ENCODE data around the gene PHPT1.

Gene PHPT1

DNA sequence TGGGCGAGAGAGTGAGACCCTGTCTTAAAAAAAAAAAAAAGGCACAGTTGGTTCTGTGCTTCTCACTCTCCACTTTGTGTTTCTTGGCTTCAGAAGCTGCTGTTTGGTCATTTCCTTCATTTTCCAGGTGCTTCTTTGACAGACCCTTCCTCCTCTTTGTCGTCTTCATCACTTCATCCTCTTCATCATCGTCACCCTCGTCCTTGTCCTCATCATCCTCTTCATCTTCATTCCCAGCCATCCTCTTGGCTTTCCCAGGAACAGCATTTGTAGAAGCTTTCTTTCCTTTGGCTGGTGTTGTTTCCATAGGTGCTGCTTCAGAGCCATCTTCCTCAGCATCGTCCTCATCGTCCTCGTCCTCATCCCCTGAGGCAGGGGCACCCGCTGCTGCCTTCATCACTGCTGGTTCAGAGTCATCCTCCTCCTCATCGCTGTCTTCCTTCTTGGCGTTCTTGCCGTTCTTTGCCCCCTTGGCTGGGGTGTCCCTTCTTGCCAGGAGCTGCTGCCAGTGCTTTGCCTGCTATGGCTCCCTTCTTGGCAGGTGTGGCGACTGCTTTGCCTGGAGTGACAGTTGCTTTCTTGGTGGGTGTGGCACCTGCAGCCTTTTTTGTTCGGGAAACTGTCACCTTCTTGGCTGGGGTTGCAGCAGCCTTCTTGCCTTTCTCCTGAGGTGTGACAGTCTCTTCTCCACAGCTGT lies 34.3 kb upstream of the PHPT1 start:
- TF ChIP-seq CTCF (IDR thresholded peaks at IDR 0.05; ENCODE audit: low read depth, low read length) = no peak

DNA sequence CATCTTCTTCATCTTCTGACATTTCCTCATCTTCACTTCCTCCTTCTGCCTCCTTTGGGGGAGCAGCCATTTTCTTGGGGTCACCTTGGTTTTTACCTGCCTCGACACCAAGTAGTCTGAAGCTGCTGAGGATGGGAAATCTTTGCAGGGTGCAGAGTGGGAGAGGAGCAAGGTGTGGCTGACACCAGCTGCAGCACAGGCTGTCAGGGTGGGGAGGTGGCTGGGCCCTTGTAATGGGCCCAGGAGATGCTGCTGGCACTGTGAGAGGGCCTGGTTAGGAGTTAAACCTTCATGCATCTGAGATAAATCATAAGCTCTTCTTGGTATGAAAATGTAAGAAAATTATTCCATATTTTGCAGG lies 33.8 kb upstream of the PHPT1 start:
- no peak for TF ChIP-seq CTCF (IDR thresholded peaks at IDR 0.05; ENCODE audit: low read depth, low read length)
- H3K4me3 ChIP-seq (ENCODE audit: low read depth, low read length) = no peak overlapping the region

More for the DNA sequence above, 34.3 kb upstream of the PHPT1 start:
- H3K4me3 ChIP-seq (ENCODE audit: low read depth, low read length) = no peak overlapping the region

DNA sequence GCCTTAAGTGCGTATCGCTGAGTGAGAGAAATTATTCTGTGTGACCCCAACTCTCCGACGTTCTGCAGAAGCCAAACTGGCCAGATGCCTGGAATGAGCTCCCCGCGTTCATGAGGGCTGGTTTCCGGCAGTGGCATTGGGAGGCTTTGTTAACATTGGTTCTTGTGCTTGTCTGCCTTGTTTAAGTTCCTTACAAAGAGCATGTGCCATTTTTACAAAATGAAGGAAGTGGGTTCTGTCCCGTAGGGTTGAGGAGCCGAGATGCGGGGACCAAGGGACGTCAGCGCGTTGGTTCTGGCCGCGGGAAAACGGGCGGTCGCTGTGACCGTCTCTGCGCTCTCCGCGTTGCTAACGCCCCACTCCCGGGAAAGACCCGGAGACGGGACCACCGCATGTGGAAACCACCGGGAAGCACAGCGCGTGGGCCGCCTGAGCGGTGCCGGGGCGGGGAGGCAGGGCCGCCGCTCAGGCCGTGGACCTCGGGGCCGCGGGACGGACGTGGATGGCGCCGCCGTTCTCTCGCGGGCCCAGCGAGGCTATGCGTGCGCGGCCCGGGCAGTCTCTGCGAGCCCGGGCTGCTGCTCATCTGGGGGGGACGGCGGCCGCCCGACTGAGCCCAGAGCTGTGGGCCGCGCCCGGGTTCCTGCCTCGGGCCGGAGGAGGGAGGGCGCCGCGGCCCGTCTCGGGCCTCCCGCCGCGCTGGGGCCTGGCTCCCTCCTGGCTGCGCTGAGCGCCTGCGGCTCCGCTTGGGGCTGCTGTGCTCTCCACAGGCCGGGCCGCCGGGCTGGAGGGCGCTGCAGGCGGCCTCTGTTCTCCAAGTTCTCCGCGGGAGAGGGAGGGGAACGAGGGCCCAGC lies 28.0 kb upstream of the PHPT1 start:
- H3K4me3 ChIP-seq (ENCODE audit: low read depth, low read length) = no peak overlapping the region
- TF ChIP-seq CTCF (IDR thresholded peaks at IDR 0.05; ENCODE audit: low read depth, low read length) = no peak

GRCh38 chr9:136821826-136822544 lies 27.2 kb upstream of the PHPT1 start:
- TF ChIP-seq CTCF (IDR thresholded peaks at IDR 0.05; ENCODE audit: low read depth, low read length) = no peak
- H3K4me3 ChIP-seq (ENCODE audit: low read depth, low read length) = no peak overlapping the region

GRCh38 chr9:136823136-136824046 lies 25.8 kb upstream of the PHPT1 start:
- TF ChIP-seq CTCF (IDR thresholded peaks at IDR 0.05; ENCODE audit: low read depth, low read length) = no peak
- H3K4me3 ChIP-seq (ENCODE audit: low read depth, low read length) = no peak overlapping the region

DNA sequence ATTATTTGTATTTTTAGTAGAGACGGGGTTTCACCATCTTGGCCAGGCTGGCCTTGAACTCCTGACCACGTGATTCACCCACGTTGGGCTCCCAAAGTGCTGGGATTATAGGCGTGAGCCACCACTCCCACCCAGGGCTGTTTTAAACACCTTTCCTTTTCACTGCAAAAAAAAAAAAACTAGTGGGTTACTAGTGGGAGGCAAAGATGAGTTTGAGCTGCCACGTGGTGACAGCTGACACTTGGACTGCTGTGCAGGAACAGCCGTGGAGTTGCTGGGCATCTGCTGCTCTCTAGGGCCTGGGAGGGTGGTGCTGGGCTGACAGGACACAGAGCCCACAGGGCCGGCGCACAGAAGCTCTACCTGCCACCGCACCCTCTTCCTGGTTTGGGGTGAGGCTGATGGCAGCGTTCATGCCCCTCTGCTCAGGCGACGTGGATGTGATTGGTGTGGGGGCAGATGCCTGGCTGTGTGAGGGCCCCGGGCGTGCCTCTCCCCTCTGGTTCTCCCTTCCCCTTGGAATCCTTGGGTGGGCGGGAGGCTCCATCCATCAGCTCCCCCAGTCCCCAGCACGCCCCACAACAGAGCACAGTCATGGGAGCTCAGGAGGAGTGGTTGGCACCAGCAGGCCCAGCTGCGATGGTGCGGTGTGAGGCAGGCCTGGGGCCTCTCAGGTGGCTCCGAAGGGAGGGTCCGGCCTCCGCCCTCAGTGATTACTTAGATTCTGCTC lies 24.5 kb upstream of the PHPT1 start:
- no peak overlapping the region for H3K4me3 ChIP-seq (ENCODE audit: low read depth, low read length)

More for the DNA sequence above, 24.5 kb upstream of the PHPT1 start:
- no peak for TF ChIP-seq CTCF (IDR thresholded peaks at IDR 0.05; ENCODE audit: low read depth, low read length)
